ENCODE measurements around the gene GP2. TPM values are rescaled to one million over a fixed set of nuclear protein-coding genes. Genes with fewer than 3 reads are reported as not detected.

The GP2 gene
- total RNA-seq, 1 donor from 2014 or later = 3.4 TPM

GRCh38 chr16:20262248-20262647 lies 65.1 kb downstream of the GP2 start:
- Mint-ChIP-seq H3K36me3 (no peaks in the 10 kb centered on the region), H3K4me3 (no peak overlapping the region), H3K4me1 (ENCODE audit: unreplicated experiment) (no peaks in the 10 kb centered on the region), H3K27ac (no peak overlapping the region), H3K9me3 (peaks cover 5% of the 10 kb centered on the region), H3K27me3 (peaks cover 33% of the 10 kb centered on the region)
- DNase-seq (ENCODE audit: extremely low spot score, unreplicated experiment) = no peak
- TF ChIP-seq CTCF (conservative IDR thresholded peaks at IDR 0.05) = no peak

- Mint-ChIP-seq H3K4me3 (no peak overlapping the region), H3K9me3 (peaks cover 5% of the 10 kb centered on the region), H3K27me3 (peaks cover 28% of the 10 kb centered on the region), H3K4me1 (ENCODE audit: unreplicated experiment) (no peaks in the 10 kb centered on the region), H3K27ac (no peak overlapping the region), H3K36me3 (no peaks in the 10 kb centered on the region)
- DNase-seq (ENCODE audit: extremely low spot score, unreplicated experiment) = no peak
- no peak for TF ChIP-seq CTCF (conservative IDR thresholded peaks at IDR 0.05)
Measured at GRCh38 chr16:20260215-20261009, 66.9 kb downstream of the GP2 start.

Other genes starting within 250 kb of the GP2 start
- gene UMOD, start 25.2 kb upstream of the GP2 start, total RNA-seq (ENCODE audit: low replicate concordance) = not detected in 2 replicates
- gene PDILT, start 77.2 kb upstream of the GP2 start, total RNA-seq (ENCODE audit: low replicate concordance) = not detected in 2 replicates
- not detected in 2 replicates for gene ACSM5, start 82.0 kb upstream of the GP2 start, total RNA-seq (ENCODE audit: low replicate concordance)
- 0.14 and 1.8 TPM in 2 replicates for gene ACSM2A, start 124.0 kb upstream of the GP2 start, total RNA-seq (ENCODE audit: low replicate concordance)
- gene ACSM2B, start 248.9 kb upstream of the GP2 start, total RNA-seq (ENCODE audit: low replicate concordance) = 2.4 TPM in 1 of 2 replicates, not detected in the other

Measured in type B pancreatic cell (in vitro differentiated cells).